Measurements from ENCODE around the gene SFXN4.
"Not testable (repeated sequence)": the region's sequence is repeated elsewhere in the genome, so short reads cannot be mapped to it uniquely, and the experiment has no call there.

Gene SFXN4

GRCh38 chr10:119137878-119138277 is 27.6 kb downstream of the SFXN4 start:
- H3K27me3 ChIP-seq (ENCODE audit: control insufficient read depth, insufficient read depth, low read length) = not testable (repeated sequence)
- peaks cover 11% of the 10 kb centered on the region for H3K36me3 ChIP-seq (ENCODE audit: control insufficient read depth, insufficient read depth, low read length)

GRCh38 chr10:119136084-119136483 is 29.4 kb downstream of the SFXN4 start:
- Histone ChIP-seq H3K36me3 (ENCODE audit: control insufficient read depth, insufficient read depth, low read length) (peaks cover 9% of the 10 kb centered on the region), H3K9ac (ENCODE audit: low read depth, low read length) (no peak overlapping the region)

More at GRCh38 chr10:119137878-119138277, 27.6 kb downstream of the SFXN4 start:
- not testable (repeated sequence) for H3K9ac ChIP-seq (ENCODE audit: low read depth, low read length); H3K4me3 ChIP-seq (ENCODE audit: low read depth, low read length); H3K9me3 ChIP-seq (ENCODE audit: control insufficient read depth, insufficient read depth, low read length); H3K4me1 ChIP-seq (ENCODE audit: control insufficient read depth, insufficient read depth, low read length)

DNA sequence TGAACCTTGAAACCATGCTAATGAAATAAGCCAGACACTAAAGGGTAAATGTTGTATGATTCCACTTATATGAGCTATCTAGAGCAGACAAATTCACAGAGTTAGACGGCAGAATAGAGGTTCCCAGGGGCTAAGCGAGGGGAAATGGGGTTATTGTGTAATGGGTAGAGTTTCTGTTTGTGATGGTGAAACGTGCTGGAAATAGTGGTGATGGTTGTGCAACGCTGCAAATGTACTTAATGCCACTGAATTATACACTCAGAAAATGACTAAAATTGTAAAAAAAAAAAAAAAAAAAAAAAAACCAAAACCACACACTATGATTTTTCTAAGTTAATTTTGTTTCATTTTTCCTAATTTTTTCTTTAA is 30.0 kb downstream of the SFXN4 start:
- no peaks in the 10 kb centered on the region for H3K27me3 ChIP-seq (ENCODE audit: control insufficient read depth, insufficient read depth, low read length)
- no peak overlapping the region for H3K9ac ChIP-seq (ENCODE audit: low read depth, low read length)
- peaks cover 12% of the 10 kb centered on the region for H3K36me3 ChIP-seq (ENCODE audit: control insufficient read depth, insufficient read depth, low read length)
- H3K4me3 ChIP-seq (ENCODE audit: low read depth, low read length) = no peak overlapping the region
- H3K9me3 ChIP-seq (ENCODE audit: control insufficient read depth, insufficient read depth, low read length) = no peaks in the 10 kb centered on the region
- H3K4me1 ChIP-seq (ENCODE audit: control insufficient read depth, insufficient read depth, low read length) = no peaks in the 10 kb centered on the region

More at GRCh38 chr10:119136084-119136483, 29.4 kb downstream of the SFXN4 start:
- Histone ChIP-seq H3K4me3 (ENCODE audit: low read depth, low read length) (no peak overlapping the region), H3K4me1 (ENCODE audit: control insufficient read depth, insufficient read depth, low read length) (no peaks in the 10 kb centered on the region), H3K9me3 (ENCODE audit: control insufficient read depth, insufficient read depth, low read length) (no peaks in the 10 kb centered on the region), H3K27me3 (ENCODE audit: control insufficient read depth, insufficient read depth, low read length) (no peaks in the 10 kb centered on the region)

DNA sequence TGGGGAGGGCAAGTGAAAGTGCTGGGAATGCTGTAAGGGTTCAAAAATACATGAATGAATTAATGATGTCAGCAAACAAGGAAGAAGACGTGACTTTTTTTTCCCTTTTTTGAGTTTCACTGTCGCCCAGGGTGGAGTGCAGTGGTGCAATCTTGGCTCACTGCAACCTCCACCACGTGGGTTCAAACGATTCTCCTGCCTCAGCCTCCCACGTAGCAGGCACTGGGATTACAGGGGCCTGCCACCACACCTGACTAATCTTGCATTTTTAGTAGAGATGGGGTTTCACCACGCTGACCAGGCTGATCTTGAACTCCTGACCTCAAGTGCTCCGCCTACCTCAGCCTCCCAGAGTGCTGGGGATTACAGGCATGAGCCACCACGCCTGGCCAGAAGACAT is 31.6 kb downstream of the SFXN4 start:
- Histone ChIP-seq H3K9me3 (ENCODE audit: control insufficient read depth, insufficient read depth, low read length) (no peaks in the 10 kb centered on the region), H3K4me1 (ENCODE audit: control insufficient read depth, insufficient read depth, low read length) (no peaks in the 10 kb centered on the region), H3K36me3 (ENCODE audit: control insufficient read depth, insufficient read depth, low read length) (peaks cover 22% of the 10 kb centered on the region), H3K27me3 (ENCODE audit: control insufficient read depth, insufficient read depth, low read length) (no peaks in the 10 kb centered on the region), H3K4me3 (ENCODE audit: low read depth, low read length) (no peak overlapping the region), H3K9ac (ENCODE audit: low read depth, low read length) (no peak overlapping the region)

- H3K9me3 ChIP-seq (ENCODE audit: control insufficient read depth, insufficient read depth, low read length) = no peaks in the 10 kb centered on the region
- H3K4me1 ChIP-seq (ENCODE audit: control insufficient read depth, insufficient read depth, low read length) = no peaks in the 10 kb centered on the region
- no peaks in the 10 kb centered on the region for H3K27me3 ChIP-seq (ENCODE audit: control insufficient read depth, insufficient read depth, low read length)
- no peak overlapping the region for H3K9ac ChIP-seq (ENCODE audit: low read depth, low read length)
- H3K4me3 ChIP-seq (ENCODE audit: low read depth, low read length) = no peak overlapping the region
- peaks cover 25% of the 10 kb centered on the region for H3K36me3 ChIP-seq (ENCODE audit: control insufficient read depth, insufficient read depth, low read length)
Measured at GRCh38 chr10:119132521-119133345, 32.8 kb downstream of the SFXN4 start.

GRCh38 chr10:119131512-119132240 is 33.8 kb downstream of the SFXN4 start:
- Histone ChIP-seq H3K9me3 (ENCODE audit: control insufficient read depth, insufficient read depth, low read length) (no peaks in the 10 kb centered on the region), H3K4me1 (ENCODE audit: control insufficient read depth, insufficient read depth, low read length) (no peaks in the 10 kb centered on the region), H3K4me3 (ENCODE audit: low read depth, low read length) (no peak overlapping the region), H3K9ac (ENCODE audit: low read depth, low read length) (no peak overlapping the region), H3K27me3 (ENCODE audit: control insufficient read depth, insufficient read depth, low read length) (no peaks in the 10 kb centered on the region), H3K36me3 (ENCODE audit: control insufficient read depth, insufficient read depth, low read length) (peaks cover 25% of the 10 kb centered on the region)

- H3K4me3 ChIP-seq (ENCODE audit: low read depth, low read length) = no peak overlapping the region
- no peaks in the 10 kb centered on the region for H3K4me1 ChIP-seq (ENCODE audit: control insufficient read depth, insufficient read depth, low read length)
- no peak overlapping the region for H3K9ac ChIP-seq (ENCODE audit: low read depth, low read length)
- H3K36me3 ChIP-seq (ENCODE audit: control insufficient read depth, insufficient read depth, low read length) = peaks cover 22% of the 10 kb centered on the region
- H3K27me3 ChIP-seq (ENCODE audit: control insufficient read depth, insufficient read depth, low read length) = no peaks in the 10 kb centered on the region
- no peaks in the 10 kb centered on the region for H3K9me3 ChIP-seq (ENCODE audit: control insufficient read depth, insufficient read depth, low read length)
Measured at GRCh38 chr10:119129721-119130120, 35.8 kb downstream of the SFXN4 start.

GRCh38 chr10:119125942-119126341 is 39.6 kb downstream of the SFXN4 start:
- peaks cover 18% of the 10 kb centered on the region for H3K36me3 ChIP-seq (ENCODE audit: control insufficient read depth, insufficient read depth, low read length)
- no peaks in the 10 kb centered on the region for H3K27me3 ChIP-seq (ENCODE audit: control insufficient read depth, insufficient read depth, low read length)
- no peaks in the 10 kb centered on the region for H3K9me3 ChIP-seq (ENCODE audit: control insufficient read depth, insufficient read depth, low read length)
- no peaks in the 10 kb centered on the region for H3K4me1 ChIP-seq (ENCODE audit: control insufficient read depth, insufficient read depth, low read length)
- no peak overlapping the region for H3K9ac ChIP-seq (ENCODE audit: low read depth, low read length)
- H3K4me3 ChIP-seq (ENCODE audit: low read depth, low read length) = no peak overlapping the region

- H3K36me3 ChIP-seq (ENCODE audit: control insufficient read depth, insufficient read depth, low read length) = peaks cover 18% of the 10 kb centered on the region
- no peak overlapping the region for H3K9ac ChIP-seq (ENCODE audit: low read depth, low read length)
- no peak overlapping the region for H3K4me3 ChIP-seq (ENCODE audit: low read depth, low read length)
- no peaks in the 10 kb centered on the region for H3K4me1 ChIP-seq (ENCODE audit: control insufficient read depth, insufficient read depth, low read length)
- H3K9me3 ChIP-seq (ENCODE audit: control insufficient read depth, insufficient read depth, low read length) = no peaks in the 10 kb centered on the region
- H3K27me3 ChIP-seq (ENCODE audit: control insufficient read depth, insufficient read depth, low read length) = no peaks in the 10 kb centered on the region
Measured at GRCh38 chr10:119120875-119121274, 44.6 kb downstream of the SFXN4 start.

GRCh38 chr10:119120413-119120867 is 45.1 kb downstream of the SFXN4 start:
- no peaks in the 10 kb centered on the region for H3K27me3 ChIP-seq (ENCODE audit: control insufficient read depth, insufficient read depth, low read length)
- H3K4me1 ChIP-seq (ENCODE audit: control insufficient read depth, insufficient read depth, low read length) = no peaks in the 10 kb centered on the region
- no peaks in the 10 kb centered on the region for H3K9me3 ChIP-seq (ENCODE audit: control insufficient read depth, insufficient read depth, low read length)
- no peak overlapping the region for H3K9ac ChIP-seq (ENCODE audit: low read depth, low read length)
- peaks cover 18% of the 10 kb centered on the region for H3K36me3 ChIP-seq (ENCODE audit: control insufficient read depth, insufficient read depth, low read length)
- no peak overlapping the region for H3K4me3 ChIP-seq (ENCODE audit: low read depth, low read length)

DNA sequence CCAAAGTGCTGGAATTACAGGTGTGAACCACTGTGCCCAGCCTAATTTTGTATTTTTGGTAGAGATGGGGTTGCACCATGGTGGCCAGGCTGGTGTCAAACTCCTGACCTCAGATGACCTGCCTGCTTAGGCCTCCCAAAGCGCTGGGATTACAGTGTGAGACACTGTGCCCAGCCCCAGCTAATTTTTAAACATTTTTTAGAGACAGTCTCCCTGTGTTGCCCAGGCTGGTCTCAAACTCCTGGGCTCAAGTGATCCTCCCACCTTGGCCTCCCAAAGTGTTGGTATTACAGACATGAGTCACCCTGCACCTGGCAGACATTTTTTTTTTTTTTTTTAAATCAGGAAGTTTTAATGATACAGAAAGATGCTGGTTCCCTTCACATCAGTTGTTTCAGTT is 46.1 kb downstream of the SFXN4 start:
- Histone ChIP-seq H3K9ac (ENCODE audit: low read depth, low read length) (no peak overlapping the region), H3K4me3 (ENCODE audit: low read depth, low read length) (no peak overlapping the region), H3K27me3 (ENCODE audit: control insufficient read depth, insufficient read depth, low read length) (no peaks in the 10 kb centered on the region), H3K9me3 (ENCODE audit: control insufficient read depth, insufficient read depth, low read length) (no peaks in the 10 kb centered on the region), H3K4me1 (ENCODE audit: control insufficient read depth, insufficient read depth, low read length) (no peaks in the 10 kb centered on the region), H3K36me3 (ENCODE audit: control insufficient read depth, insufficient read depth, low read length) (peaks cover 20% of the 10 kb centered on the region)

DNA sequence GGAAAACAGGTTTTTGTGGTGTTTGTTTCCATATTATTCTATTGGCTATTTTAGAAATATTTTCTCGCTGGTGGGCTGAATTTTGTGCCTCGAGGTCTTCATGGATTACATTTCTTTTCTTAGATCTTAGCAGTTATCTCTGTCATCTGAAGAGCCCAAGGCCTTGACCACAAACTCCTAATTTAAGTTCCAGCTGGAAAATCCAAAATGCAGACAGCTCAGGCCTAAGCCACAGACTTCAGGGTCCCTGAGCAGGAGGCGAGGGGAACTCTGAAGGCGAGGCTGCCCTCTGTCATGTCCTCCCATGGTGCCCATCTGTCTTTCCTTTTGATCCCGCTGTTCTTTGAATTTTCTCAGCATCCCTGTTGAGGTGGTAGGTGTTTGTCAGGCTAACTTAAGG is 47.3 kb downstream of the SFXN4 start:
- Histone ChIP-seq H3K9ac (ENCODE audit: low read depth, low read length) (no peak overlapping the region), H3K4me1 (ENCODE audit: control insufficient read depth, insufficient read depth, low read length) (no peaks in the 10 kb centered on the region), H3K4me3 (ENCODE audit: low read depth, low read length) (no peak overlapping the region), H3K27me3 (ENCODE audit: control insufficient read depth, insufficient read depth, low read length) (no peaks in the 10 kb centered on the region), H3K36me3 (ENCODE audit: control insufficient read depth, insufficient read depth, low read length) (peaks cover 26% of the 10 kb centered on the region), H3K9me3 (ENCODE audit: control insufficient read depth, insufficient read depth, low read length) (no peaks in the 10 kb centered on the region)
